Thyroid gland (tissue), 4 donors: ENCODE measurements around the gene OR56B1.

Experiments
- CTCF ChIP-seq, 6 experiments: fragments of 200-600 bp in 3 of 6; fragments of 450-650 bp in 3 of 6; sonication (generic) in 3 of 6; IDR thresholded peaks; one replicate each; pipeline ENCODE4 v1.5.1; 2016 to 2019; ENCODE audit warnings: antibody characterized with exemption in 6 of 6, mild to moderate bottlenecking in 2 of 6, inconsistent platforms in 1 of 6, moderate library complexity in 1 of 6
- POLR2A ChIP-seq, 2 donors: fragments of 450-650 bp; IDR thresholded peaks; one replicate each; pipeline ENCODE4 v1.6.1; 2017; ENCODE audit warnings: antibody characterized with exemption in 2 of 2, mild to moderate bottlenecking in 2 of 2, moderate library complexity in 1 of 2

- TF ChIP-seq CTCF (IDR thresholded peaks at IDR 0.05) (no peak), POLR2A (IDR thresholded peaks at IDR 0.05) (no peak)
Observed at GRCh38 chr11:5726351-5726750, 9.9 kb upstream of the OR56B1 start.
